Duodenal mucosa (tissue), 2 donors: Measurements from ENCODE around the gene KCND1.
A peak's percentile ranks its signal among the peaks of the same experiment; 100 is the strongest.

Experiments used
- H3K27ac ChIP-seq: one replicate; pipeline ENCODE4 v1.7.0; 2013; ENCODE audit warnings: low read depth, low read length
- H3K27me3 ChIP-seq, 2 donors: one replicate each; pipeline ENCODE4 v1.7.0; 2013; ENCODE audit warnings: low read length in 2 of 2, control low read depth in 1 of 2; ENCODE audit not compliant: insufficient read depth in 2 of 2, control insufficient read depth in 1 of 2
- H3K36me3 ChIP-seq, 2 donors: one replicate each; pipeline ENCODE4 v1.7.0; 2013; ENCODE audit warnings: low read length in 2 of 2, control low read depth in 1 of 2; ENCODE audit not compliant: insufficient read depth in 2 of 2, control insufficient read depth in 1 of 2
- H3K4me1 ChIP-seq, 2 donors: one replicate each; pipeline ENCODE4 v1.7.0; 2013; ENCODE audit warnings: low read length in 2 of 2, control low read depth in 1 of 2; ENCODE audit not compliant: insufficient read depth in 2 of 2, control insufficient read depth in 1 of 2
- H3K4me3 ChIP-seq, 2 donors: one replicate each; pipeline ENCODE4 v1.7.0; 2013; ENCODE audit warnings: low read length in 2 of 2, low read depth in 1 of 2
- H3K9ac ChIP-seq, 2 donors: one replicate each; pipeline ENCODE4 v1.7.0; 2013; ENCODE audit warnings: low read length in 2 of 2, low read depth in 1 of 2
- H3K9me3 ChIP-seq, 2 donors: one replicate each; pipeline ENCODE4 v1.7.0; 2013; ENCODE audit warnings: low read length in 2 of 2, control low read depth in 1 of 2; ENCODE audit not compliant: control insufficient read depth in 1 of 2

KCND1 gene

GRCh38 chrX:48913605-48914366 lies 57.9 kb downstream of the KCND1 start:
- peaks cover 5 to 24% of the 10 kb centered on the region in 2 donors for H3K4me1 ChIP-seq
- H3K36me3 ChIP-seq = peaks cover 14 to 25% of the 10 kb centered on the region in 2 donors
- H3K4me3 ChIP-seq = no peak overlapping the region

DNA sequence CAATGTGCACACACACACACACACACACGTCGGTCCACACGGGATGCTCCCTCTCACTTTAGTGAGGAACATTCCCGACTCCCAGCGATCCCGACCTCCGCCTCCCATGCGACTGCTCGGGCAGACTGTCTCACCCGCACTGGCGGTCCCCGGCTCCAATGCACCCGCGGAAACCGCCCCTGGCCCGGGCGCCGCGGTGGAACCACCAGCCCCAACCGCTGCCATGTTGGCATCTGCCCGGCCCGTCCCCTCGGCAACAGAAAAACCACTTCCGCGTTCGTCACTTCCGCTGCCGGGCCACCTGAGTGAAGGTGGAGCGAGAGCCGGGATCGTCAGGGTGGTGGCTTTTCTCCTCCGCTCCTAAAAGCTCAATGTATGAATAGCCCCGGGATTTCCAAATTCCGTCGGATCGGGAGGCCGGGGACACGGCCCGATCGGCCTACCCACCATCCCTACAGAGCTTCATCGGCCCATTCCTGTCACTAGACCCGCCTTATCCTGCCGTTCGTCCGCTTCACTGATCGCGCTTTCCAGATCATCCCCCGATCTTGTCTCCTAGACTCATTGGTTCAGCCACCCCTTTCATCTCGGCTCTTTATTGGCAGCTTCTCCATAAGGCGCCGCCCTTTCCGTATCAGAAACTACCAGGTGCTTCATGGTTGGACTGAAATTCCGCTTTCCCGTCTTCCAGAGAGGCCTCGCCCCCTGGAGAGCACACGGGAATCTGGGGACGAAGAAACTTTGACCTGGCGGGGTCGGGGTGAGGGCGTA lies 60.0 kb downstream of the KCND1 start, which contains the start of gene SLC35A2:
Gene SLC35A2, minus strand, starts transcription at position 235 of the 771 bp plus-strand sequence. Its CDS starts 10 bp downstream, at position 225.
- H3K9me3 ChIP-seq = no peaks in the 10 kb centered on the region
- no peaks in the 10 kb centered on the region for H3K27me3 ChIP-seq
- H3K4me3 ChIP-seq = peak within 1 kb of the TSS; percentile 85 to 92
- H3K27ac ChIP-seq = peak within 1 kb of the TSS; percentile 89
- H3K4me1 ChIP-seq = peaks cover 5 to 17% of the 10 kb centered on the region in 2 donors
- H3K9ac ChIP-seq = peak within 1 kb of the TSS; percentile 76 to 79
- peaks cover 14 to 26% of the 10 kb centered on the region in 2 donors for H3K36me3 ChIP-seq

More at GRCh38 chrX:48913605-48914366, 57.9 kb downstream of the KCND1 start:
- Histone ChIP-seq H3K27ac (no peak overlapping the region), H3K9me3 (no peaks in the 10 kb centered on the region), H3K9ac (no peak overlapping the region), H3K27me3 (no peaks in the 10 kb centered on the region)
